GM10847 (cell line): ENCODE results near the gene FBXO15.

Experiments
- POLR2A ChIP-seq: IDR thresholded peaks from 2 replicates; pipeline ENCODE4 v1.6.1; 2011; ENCODE audit not compliant: insufficient read length; ENCODE audit errors: extremely low read depth

The FBXO15 gene

GRCh38 chr18:74063023-74063422 lies 84.6 kb downstream of the FBXO15 start:
- no peak for TF ChIP-seq POLR2A

GRCh38 chr18:74062037-74062436 lies 85.6 kb downstream of the FBXO15 start:
- no peak for TF ChIP-seq POLR2A

GRCh38 chr18:74060579-74060978 lies 87.1 kb downstream of the FBXO15 start:
- no peak for TF ChIP-seq POLR2A

GRCh38 chr18:74050807-74051206 lies 96.8 kb downstream of the FBXO15 start:
- TF ChIP-seq POLR2A, result no peak

- TF ChIP-seq POLR2A, result no peak
These were observed 106.9 kb downstream of the FBXO15 start for GRCh38 chr18:74040459-74041332.

- no peak for TF ChIP-seq POLR2A
These were observed 107.6 kb downstream of the FBXO15 start for GRCh38 chr18:74040008-74040407.

GRCh38 chr18:74029161-74029560 lies 118.5 kb downstream of the FBXO15 start:
- no peak for TF ChIP-seq POLR2A
